ENCODE measurements around the gene KCTD5.
"Not testable (repeated sequence)": the region's sequence is repeated elsewhere in the genome, so short reads cannot be mapped to it uniquely, and the experiment has no call there.

The KCTD5 gene

GRCh38 chr16:2682209-2683021, at the start of gene KCTD5:
Gene KCTD5, plus strand, starts transcription at chr16:2682523. Its CDS starts 26 bp downstream, at chr16:2682549.
- peak; percentile 94 for DNase-seq (ENCODE audit: low read depth)

GRCh38 chr16:2639071-2639721, 43.1 kb upstream of the KCTD5 start:
- DNase-seq (ENCODE audit: low read depth): not testable (repeated sequence)

GRCh38 chr16:2639722-2640072, 42.6 kb upstream of the KCTD5 start:
- not testable (repeated sequence) for DNase-seq (ENCODE audit: low read depth)

GRCh38 chr16:2642561-2642960, 39.8 kb upstream of the KCTD5 start:
- not testable (repeated sequence) for DNase-seq (ENCODE audit: low read depth)

GRCh38 chr16:2644754-2645453, 37.4 kb upstream of the KCTD5 start:
- not testable (repeated sequence) for DNase-seq (ENCODE audit: low read depth)

GRCh38 chr16:2651268-2651871, 31.0 kb upstream of the KCTD5 start:
- DNase-seq (ENCODE audit: low read depth): not testable (repeated sequence)

- not testable (repeated sequence) for DNase-seq (ENCODE audit: low read depth)
Observed at GRCh38 chr16:2653915-2654314, 28.4 kb upstream of the KCTD5 start.

- not testable (repeated sequence) for DNase-seq (ENCODE audit: low read depth)
Observed at GRCh38 chr16:2654949-2655348, 27.4 kb upstream of the KCTD5 start.

GRCh38 chr16:2656985-2657384, 25.3 kb upstream of the KCTD5 start:
- DNase-seq (ENCODE audit: low read depth): no peak

- not testable (repeated sequence) for DNase-seq (ENCODE audit: low read depth)
Observed at GRCh38 chr16:2657803-2658202, 24.5 kb upstream of the KCTD5 start.

GRCh38 chr16:2659560-2659959, 22.8 kb upstream of the KCTD5 start:
- DNase-seq (ENCODE audit: low read depth): not testable (repeated sequence)

GRCh38 chr16:2660014-2660662, 22.2 kb upstream of the KCTD5 start:
- DNase-seq (ENCODE audit: low read depth): not testable (repeated sequence)

GRCh38 chr16:2660755-2661373, 21.5 kb upstream of the KCTD5 start:
- DNase-seq (ENCODE audit: low read depth): peak; percentile 19

GRCh38 chr16:2663553-2664546, 18.5 kb upstream of the KCTD5 start:
- DNase-seq (ENCODE audit: low read depth): peak; percentile 60

- DNase-seq (ENCODE audit: low read depth): no peak
Observed at GRCh38 chr16:2664574-2664982, 17.7 kb upstream of the KCTD5 start.

- not testable (repeated sequence) for DNase-seq (ENCODE audit: low read depth)
Observed at GRCh38 chr16:2666671-2667070, 15.7 kb upstream of the KCTD5 start.

- DNase-seq (ENCODE audit: low read depth): not testable (repeated sequence)
Observed at GRCh38 chr16:2669587-2669986, 12.7 kb upstream of the KCTD5 start.

- DNase-seq (ENCODE audit: low read depth): peak; percentile 60
Observed at GRCh38 chr16:2670017-2670416, 12.3 kb upstream of the KCTD5 start.

- not testable (repeated sequence) for DNase-seq (ENCODE audit: low read depth)
Observed at GRCh38 chr16:2671193-2671592, 11.1 kb upstream of the KCTD5 start.

GRCh38 chr16:2671741-2672140, 10.6 kb upstream of the KCTD5 start:
- no peak for DNase-seq (ENCODE audit: low read depth)

All from EH (cell line).